H9 (cell line): ENCODE measurements around the gene C3orf22. TPM values are rescaled to one million over a fixed set of nuclear protein-coding genes. Genes with fewer than 3 reads are reported as not detected.

ENCODE experiments used
- DNase-seq: peaks from one replicate; pipeline ENCODE4 v3.0.0-alpha.2; 2017
- H2AFZ ChIP-seq: one replicate; pipeline ENCODE4 v1.6.1; 2013; ENCODE audit warnings: mild to moderate bottlenecking, low read length, control low read depth, moderate library complexity
- H2AK5ac ChIP-seq: 2 replicates; pipeline ENCODE4 v1.6.1; 2013; ENCODE audit warnings: low read length, control low read depth, mixed read lengths; ENCODE audit not compliant: insufficient read length
- H2BK120ac ChIP-seq: one replicate; pipeline ENCODE4 v1.6.1; 2013; ENCODE audit warnings: low read depth, mild to moderate bottlenecking, low read length, control low read depth, inconsistent platforms; ENCODE audit not compliant: poor library complexity, severe bottlenecking
- H2BK12ac ChIP-seq: 2 replicates; pipeline ENCODE4 v1.6.1; 2013; ENCODE audit warnings: low read length, control low read depth, mixed read lengths, low read depth; ENCODE audit not compliant: insufficient read length
- H2BK15ac ChIP-seq: 2 replicates; pipeline ENCODE4 v1.6.1; 2013; ENCODE audit warnings: low read depth, low read length, control low read depth
- H2BK20ac ChIP-seq: one replicate; pipeline ENCODE4 v1.6.1; 2013; ENCODE audit warnings: low read depth, mild to moderate bottlenecking, low read length, control low read depth, inconsistent platforms; ENCODE audit not compliant: poor library complexity, severe bottlenecking
- H2BK5ac ChIP-seq: 2 replicates; pipeline ENCODE4 v1.6.1; 2013; ENCODE audit warnings: low read length, control low read depth, mixed read lengths; ENCODE audit not compliant: insufficient read length
- H3K14ac ChIP-seq: 2 replicates; pipeline ENCODE4 v1.6.1; 2013; ENCODE audit warnings: low read length, control low read depth; ENCODE audit not compliant: insufficient read depth
- H3K18ac ChIP-seq: 2 replicates; pipeline ENCODE4 v1.6.1; 2013; ENCODE audit warnings: low read depth, mild to moderate bottlenecking, mixed read lengths, low read length, control low read depth; ENCODE audit not compliant: insufficient read length
- H3K23ac ChIP-seq: 2 replicates; pipeline ENCODE4 v1.6.1; 2013; ENCODE audit warnings: low read length, control low read depth, mixed read lengths, low read depth; ENCODE audit not compliant: insufficient read length
- H3K23me2 ChIP-seq: 2 replicates; pipeline ENCODE4 v1.6.1; 2013; ENCODE audit warnings: low read depth, mild to moderate bottlenecking, mixed read lengths, low read length, control low read depth; ENCODE audit not compliant: insufficient read length, poor library complexity, severe bottlenecking
- H3K27ac ChIP-seq: 2 replicates; pipeline ENCODE4 v1.5.1; 2013; ENCODE audit warnings: low read length, control low read depth, mixed read lengths, low read depth; ENCODE audit not compliant: insufficient read length
- H3K27me3 ChIP-seq: 2 replicates; pipeline ENCODE4 v1.6.1; 2013; ENCODE audit warnings: low read length, control low read depth, inconsistent platforms; ENCODE audit not compliant: insufficient read depth
- H3K4ac ChIP-seq: 2 replicates; pipeline ENCODE4 v1.6.1; 2013; ENCODE audit warnings: low read depth, mild to moderate bottlenecking, control low read depth, inconsistent platforms, low read length, moderate library complexity
- H3K4me1 ChIP-seq: 2 replicates; pipeline ENCODE4 v1.6.1; 2013; ENCODE audit warnings: low read length, control low read depth, inconsistent platforms; ENCODE audit not compliant: insufficient read depth
- H3K4me2 ChIP-seq: 2 replicates; pipeline ENCODE4 v1.6.1; 2013; ENCODE audit warnings: low read length, control low read depth, mixed read lengths; ENCODE audit not compliant: insufficient read length, insufficient read depth
- H3K56ac ChIP-seq: 2 replicates; pipeline ENCODE4 v1.6.1; 2013; ENCODE audit warnings: low read depth, mild to moderate bottlenecking, mixed read lengths, low read length, control low read depth; ENCODE audit not compliant: insufficient read length
- H3K79me1 ChIP-seq: 2 replicates; pipeline ENCODE4 v1.6.1; 2013; ENCODE audit warnings: low read depth, mild to moderate bottlenecking, moderate library complexity, low read length, control low read depth, inconsistent platforms; ENCODE audit not compliant: insufficient read depth, poor library complexity, severe bottlenecking
- H3K79me2 ChIP-seq: 2 replicates; pipeline ENCODE4 v1.6.1; 2013; ENCODE audit warnings: low read length, control low read depth, inconsistent platforms; ENCODE audit not compliant: insufficient read depth
- H3K9ac ChIP-seq: 2 replicates; pipeline ENCODE4 v1.6.1; 2013; ENCODE audit warnings: low read length, control low read depth, mixed read lengths; ENCODE audit not compliant: insufficient read length; ENCODE audit errors: extremely low read depth
- H3K9me3 ChIP-seq: one replicate; pipeline ENCODE4 v1.6.1; 2013; ENCODE audit warnings: low read depth, low read length, inconsistent platforms; ENCODE audit not compliant: control insufficient read depth
- H3T11ph ChIP-seq: one replicate; pipeline ENCODE4 v1.6.1; 2013; ENCODE audit warnings: mild to moderate bottlenecking, low read length, control low read depth, inconsistent platforms
- H4K20me1 ChIP-seq: one replicate; pipeline ENCODE4 v1.6.1; 2013; ENCODE audit not compliant: control insufficient read depth, insufficient read length, insufficient read depth
- H4K5ac ChIP-seq: 2 replicates; pipeline ENCODE4 v1.6.1; 2013; ENCODE audit warnings: low read depth, mild to moderate bottlenecking, mixed read lengths, low read length, control low read depth; ENCODE audit not compliant: insufficient read length
- H4K8ac ChIP-seq: replicated peaks from 2 replicates; pipeline ENCODE4 v1.6.1; 2013; ENCODE audit warnings: low read length, control low read depth, mixed read lengths, low read depth; ENCODE audit not compliant: insufficient read length
- H4K91ac ChIP-seq: 2 replicates; pipeline ENCODE4 v1.6.1; 2013; ENCODE audit warnings: low read depth, mild to moderate bottlenecking, moderate library complexity, mixed read lengths, low read length, control low read depth; ENCODE audit not compliant: insufficient read length
- H3K27ac Mint-ChIP-seq, 3 experiments: 2 replicates in 2 of 3; 3 replicates in 1 of 3; pipeline ENCODE4 v1.8.0; 2020 to 2021; ENCODE audit warnings: mixed read lengths in 3 of 3, mild to moderate bottlenecking in 1 of 3, moderate library complexity in 1 of 3
- H3K27me3 Mint-ChIP-seq: 2 replicates; pipeline ENCODE4 v1.8.0; 2021; ENCODE audit warnings: low read depth, mild to moderate bottlenecking, moderate library complexity, mixed read lengths
- H3K36me3 Mint-ChIP-seq, 3 experiments: 2 replicates in 2 of 3; 3 replicates in 1 of 3; pipeline ENCODE4 v1.8.0; 2020 to 2021; ENCODE audit warnings: low read depth in 3 of 3, mixed read lengths in 3 of 3; ENCODE audit not compliant: insufficient read depth in 1 of 3
- H3K4me1 Mint-ChIP-seq, 2 experiments: 2 replicates each; pipeline ENCODE4 v1.8.0; 2020; ENCODE audit warnings: mixed read lengths in 2 of 2
- H3K4me3 Mint-ChIP-seq, 2 experiments: 2 replicates in 1 of 2; 3 replicates in 1 of 2; pipeline ENCODE4 v1.8.0; 2020 to 2021; ENCODE audit warnings: mild to moderate bottlenecking in 2 of 2, mixed read lengths in 2 of 2, moderate library complexity in 1 of 2
- H3K9me3 Mint-ChIP-seq, 2 experiments: 2 replicates in 1 of 2; 3 replicates in 1 of 2; pipeline ENCODE4 v1.8.0; 2020; ENCODE audit warnings: mild to moderate bottlenecking in 2 of 2, mixed read lengths in 2 of 2, moderate library complexity in 1 of 2
- CTCF ChIP-seq: fragments of 200-600 bp; sonication (generic); conservative IDR thresholded peaks from 3 replicates; pipeline ENCODE4 v1.8.0; 2021; ENCODE audit warnings: antibody characterized with exemption, mild to moderate bottlenecking
- WGBS: extraction: QIAGEN DNeasy Blood & Tissue Kit; methylation state at CpG from one replicate; pipeline ENCODE4 v1.1.7; 2013; ENCODE audit warnings: missing lambda C conversion rate, low lambda C conversion rate, mixed read lengths; ENCODE audit not compliant: insufficient read length; ENCODE audit errors: extremely low coverage; 5-methylcytosine and 5-hydroxymethylcytosine counted together
- total RNA-seq: library from RNA; stranded (reverse); gene quantifications from 2 replicates; pipeline ENCODE4 v1.2.1, GENCODE V29; 2021

Gene C3orf22
- total RNA-seq, 1 experiment from 2014 or later = not detected

- Histone ChIP-seq H4K20me1 (no peaks in the 10 kb centered on the region), H3K79me2 (no peaks in the 10 kb centered on the region), H2BK120ac (no peak overlapping the region), H2BK12ac (no peak overlapping the region), H3K9ac (no peak overlapping the region), H3K4me2 (no peak overlapping the region), H3K9me3 (no peaks in the 10 kb centered on the region), H2BK15ac (no peak overlapping the region), H3K23me2 (no peaks in the 10 kb centered on the region), H2AK5ac (no peak overlapping the region), H2BK5ac (no peak overlapping the region), H3K14ac (no peak overlapping the region), H3K27ac (no peak overlapping the region), H3K18ac (no peak overlapping the region), H4K5ac (no peak overlapping the region), H3K4ac (no peak overlapping the region), H3K79me1 (no peaks in the 10 kb centered on the region), H4K91ac (no peak overlapping the region), H3T11ph (no peak overlapping the region), H3K56ac (no peak overlapping the region), H2BK20ac (no peak overlapping the region), H4K8ac (no peak overlapping the region), H2AFZ (no peak overlapping the region), H3K4me1 (no peaks in the 10 kb centered on the region), H3K27me3 (no peaks in the 10 kb centered on the region), H3K23ac (no peak overlapping the region)
- WGBS = no CpG with 5 or more reads among the region's 8 CpGs
- Mint-ChIP-seq H3K4me3 (no peak overlapping the region), H3K4me1 (0 out of 4 replicates have a peak, but pooled peaks cover 0 to 4% of the 10 kb centered on the region in 2 experiments), H3K27ac (no peak overlapping the region), H3K9me3 (no peaks in the 10 kb centered on the region), H3K36me3 (no peaks in the 10 kb centered on the region), H3K27me3 (peaks cover 1% of the 10 kb centered on the region)
- TF ChIP-seq CTCF = no peak
- no peak for DNase-seq
Observed at GRCh38 chr3:126515066-126515706, 43.5 kb downstream of the C3orf22 start.
